GM23248 (cell line): ENCODE results near the gene CAMK4. TPM values are rescaled to one million over a fixed set of nuclear protein-coding genes. Genes with fewer than 3 reads are reported as not detected.

ENCODE experiments used
- DNase-seq: peaks from one replicate; pipeline ENCODE4 v3.0.0-alpha.2; 2015
- H2AFZ ChIP-seq: fragments of 200-600 bp; sonication (generic); 2 replicates; pipeline ENCODE4 v1.6.1; 2016; ENCODE audit warnings: antibody characterized with exemption
- H3F3A ChIP-seq: fragments of 200-600 bp; sonication (generic); 2 replicates; pipeline ENCODE4 v1.6.1; 2016; ENCODE audit warnings: mild to moderate bottlenecking, antibody characterized with exemption, mixed run types; ENCODE audit not compliant: insufficient read depth
- H3K27ac ChIP-seq: fragments of 200-600 bp; sonication (generic); 2 replicates; pipeline ENCODE4 v1.5.1; 2016; ENCODE audit warnings: mild to moderate bottlenecking
- H3K27me3 ChIP-seq: fragments of 200-600 bp; sonication (generic); replicated peaks from 2 replicates; pipeline ENCODE4 v1.6.1; 2016; ENCODE audit warnings: mild to moderate bottlenecking; ENCODE audit not compliant: insufficient read depth
- H3K36me3 ChIP-seq: fragments of 200-600 bp; sonication (generic); 2 replicates; pipeline ENCODE4 v1.6.1; 2016; ENCODE audit warnings: low read depth, mild to moderate bottlenecking
- H3K4me1 ChIP-seq: fragments of 200-600 bp; sonication (generic); 2 replicates; pipeline ENCODE4 v1.6.1; 2016; ENCODE audit warnings: mild to moderate bottlenecking; ENCODE audit not compliant: insufficient read depth
- H3K4me2 ChIP-seq: fragments of 200-600 bp; sonication (generic); one replicate; pipeline ENCODE4 v1.6.1; 2016; ENCODE audit warnings: mild to moderate bottlenecking; ENCODE audit not compliant: unreplicated experiment
- H3K4me3 ChIP-seq: fragments of 200-600 bp; sonication (generic); 2 replicates; pipeline ENCODE4 v1.5.1; 2016; ENCODE audit warnings: mild to moderate bottlenecking
- H3K79me2 ChIP-seq: fragments of 200-600 bp; sonication (generic); 2 replicates; pipeline ENCODE4 v1.6.1; 2016; ENCODE audit warnings: mild to moderate bottlenecking; ENCODE audit not compliant: insufficient read depth
- H3K9ac ChIP-seq: fragments of 200-600 bp; sonication (generic); 2 replicates; pipeline ENCODE4 v1.6.1; 2016; ENCODE audit warnings: mild to moderate bottlenecking
- H3K9me2 ChIP-seq: fragments of 200-600 bp; sonication (generic); 2 replicates; pipeline ENCODE4 v1.6.1; 2016; ENCODE audit warnings: mixed run types, mild to moderate bottlenecking, moderate library complexity; ENCODE audit not compliant: insufficient read depth
- H3K9me3 ChIP-seq: fragments of 200-600 bp; sonication (generic); one replicate; pipeline ENCODE4 v1.6.1; 2017; ENCODE audit warnings: low read depth
- H4K20me1 ChIP-seq: fragments of 200-600 bp; sonication (generic); 2 replicates; pipeline ENCODE4 v1.6.0; 2016; ENCODE audit not compliant: insufficient read depth
- EZH2 ChIP-seq: fragments of 200-600 bp; sonication (generic); IDR thresholded peaks from 2 replicates; pipeline ENCODE4 v1.6.1; 2018; ENCODE audit warnings: antibody characterized with exemption, mild to moderate bottlenecking; ENCODE audit not compliant: insufficient read depth, poor library complexity, severe bottlenecking
- EZH2phosphoT487 ChIP-seq: fragments of 200-600 bp; sonication (generic); IDR thresholded peaks from 2 replicates; pipeline ENCODE4 v1.6.1; 2018; ENCODE audit warnings: antibody characterized with exemption, moderate library complexity, mild to moderate bottlenecking, low read depth; ENCODE audit not compliant: insufficient read depth
- WGBS, 2 experiments: methylation state at CpG; one replicate each; pipeline ENCODE4 v1.1.6; 2015 to 2017; ENCODE audit warnings: low lambda C conversion rate in 2 of 2, low coverage in 1 of 2; ENCODE audit errors: missing lambda C conversion rate in 2 of 2; 5-methylcytosine and 5-hydroxymethylcytosine counted together
- in situ Hi-C: fragments of 300-500 bp; cut with MboI; formaldehyde crosslinking; loops from 2 replicates; pipeline ENCODE4 v1.15.0; 2020
- polyA plus RNA-seq: library from polyadenylated mRNA; unstranded; fragments of >200 nt; fragmentation: Nextera tagmentation; extraction: Ambion mirVana; gene quantifications from 2 replicates; pipeline ENCODE4 v1.2.1, GENCODE V29; 2016
- total RNA-seq: library from RNA; depleted of rRNA; stranded (reverse); fragments of >200 nt; shearing (Covaris generic); gene quantifications from 2 replicates; pipeline ENCODE4 v1.2.3, GENCODE V29; 2014

Gene CAMK4
- total and polyA plus RNA-seq, 2 experiments from 2014 or later: 3.2 to 3.6 TPM

GRCh38 chr5:111337688-111338087, 113.5 kb downstream of the CAMK4 start:
- WGBS, 2 experiments: 18 to 21% methylated on average over 2 of the region's 2 CpGs
- H4K20me1 ChIP-seq: no peaks in the 10 kb centered on the region
- no peak overlapping the region for H3K4me2 ChIP-seq
- peak overlapping the region; percentile 24; the same call in 1 of the 2 replicates for H2AFZ ChIP-seq
- no peaks in the 10 kb centered on the region for H3K36me3 ChIP-seq
- no peaks in the 10 kb centered on the region for H3K4me1 ChIP-seq
- H3K27me3 ChIP-seq: no peaks in the 10 kb centered on the region
- H3K4me3 ChIP-seq: no peak overlapping the region
- peaks cover 3% of the 10 kb centered on the region; the same call in 1 of the 2 replicates for H3K9me2 ChIP-seq
- no peaks in the 10 kb centered on the region for H3K79me2 ChIP-seq
- no peak overlapping the region for H3K27ac ChIP-seq
- H3F3A ChIP-seq: no peaks in the 10 kb centered on the region
- no peaks in the 10 kb centered on the region for H3K9me3 ChIP-seq
- no peak overlapping the region for H3K9ac ChIP-seq
- in situ Hi-C loops: no loop called here
- DNase-seq: peak; percentile 9
- TF ChIP-seq EZH2 (no peak), EZH2phosphoT487 (no peak)

GRCh38 chr5:111345731-111346130, 121.5 kb downstream of the CAMK4 start:
- Histone ChIP-seq H3K9me2 (peaks cover 3% of the 10 kb centered on the region; the same call in 1 of the 2 replicates), H3K27me3 (no peaks in the 10 kb centered on the region), H2AFZ (peak overlapping the region; percentile 64), H3F3A (no peaks in the 10 kb centered on the region), H3K9ac (peak overlapping the region; percentile 12; the same call in 1 of the 2 replicates), H3K4me1 (peaks cover 9% of the 10 kb centered on the region; the same call in 1 of the 2 replicates), H3K4me2 (peak overlapping the region; percentile 52), H4K20me1 (no peaks in the 10 kb centered on the region), H3K79me2 (no peaks in the 10 kb centered on the region), H3K27ac (no peak overlapping the region), H3K4me3 (peak overlapping the region; percentile 43), H3K9me3 (no peaks in the 10 kb centered on the region), H3K36me3 (no peaks in the 10 kb centered on the region)
- 9 to 13% methylated on average over 8 of the region's 8 CpGs for WGBS, 2 experiments
- in situ Hi-C loops: no loop called here
- TF ChIP-seq EZH2phosphoT487 (no peak), EZH2 (no peak)
- DNase-seq: peak; percentile 45

- Histone ChIP-seq H3K27ac (no peak overlapping the region), H3K9ac (no peak overlapping the region)
These were observed 122.8 kb downstream of the CAMK4 start for GRCh38 chr5:111347021-111347420.

GRCh38 chr5:111348661-111349329, 124.6 kb downstream of the CAMK4 start:
- no peaks in the 10 kb centered on the region for H3K9me3 ChIP-seq
- TF ChIP-seq EZH2: no peak
- TF ChIP-seq EZH2phosphoT487: no peak
- no peaks in the 10 kb centered on the region; the same call in 1 of the 2 replicates for H3K9me2 ChIP-seq
- no peaks in the 10 kb centered on the region for H3K79me2 ChIP-seq
- no peaks in the 10 kb centered on the region for H4K20me1 ChIP-seq
- no peak overlapping the region for H3K9ac ChIP-seq
- peak; percentile 15 for DNase-seq
- H3K27ac ChIP-seq: no peak overlapping the region
- no peak overlapping the region for H3K4me2 ChIP-seq
- 36 to 38% methylated on average over 3 of the region's 3 CpGs for WGBS, 2 experiments
- peaks cover 9% of the 10 kb centered on the region; the same call in 1 of the 2 replicates for H3K4me1 ChIP-seq
- no peaks in the 10 kb centered on the region for H3F3A ChIP-seq
- H3K4me3 ChIP-seq: no peak overlapping the region
- H2AFZ ChIP-seq: no peak overlapping the region
- in situ Hi-C loops: no loop called here
- H3K36me3 ChIP-seq: no peaks in the 10 kb centered on the region
- H3K27me3 ChIP-seq: no peaks in the 10 kb centered on the region

More at GRCh38 chr5:111347021-111347420, 122.8 kb downstream of the CAMK4 start:
- Histone ChIP-seq H3K9me3 (no peaks in the 10 kb centered on the region), H3K4me2 (no peak overlapping the region), H3K4me1 (peaks cover 9% of the 10 kb centered on the region; the same call in 1 of the 2 replicates), H2AFZ (no peak overlapping the region), H4K20me1 (no peaks in the 10 kb centered on the region), H3K27me3 (no peaks in the 10 kb centered on the region), H3K9me2 (no peaks in the 10 kb centered on the region; the same call in 1 of the 2 replicates), H3F3A (no peaks in the 10 kb centered on the region), H3K36me3 (no peaks in the 10 kb centered on the region), H3K4me3 (no peak overlapping the region), H3K79me2 (no peaks in the 10 kb centered on the region)
- in situ Hi-C loops: no loop called here
- TF ChIP-seq EZH2phosphoT487 (no peak), EZH2 (no peak)
- DNase-seq: no peak
